Measurements from ENCODE around the gene SDHB.

Gene SDHB

GRCh38 chr1:16971341-16972188 lies 82.3 kb downstream of the SDHB start:
- Histone ChIP-seq H3K9me3 (ENCODE audit: severe bottlenecking) (no peaks in the 10 kb centered on the region), H3K27me3 (ENCODE audit: insufficient read depth, low read depth, severe bottlenecking) (no peaks in the 10 kb centered on the region), H3K27ac (no peak overlapping the region; the same call in 1 of the 2 replicates), H3K36me3 (peaks cover 34% of the 10 kb centered on the region), H3K4me3 (ENCODE audit: low read depth, low read length) (no peak overlapping the region)
- no peak for TF ChIP-seq CTCF (IDR thresholded peaks at IDR 0.05; ENCODE audit: low read depth, low read length)
- peak; percentile 58 for DNase-seq

- no peak for DNase-seq
- Histone ChIP-seq H3K9me3 (ENCODE audit: severe bottlenecking) (no peaks in the 10 kb centered on the region), H3K27me3 (ENCODE audit: insufficient read depth, low read depth, severe bottlenecking) (no peaks in the 10 kb centered on the region), H3K4me3 (ENCODE audit: low read depth, low read length) (no peak overlapping the region), H3K27ac (no peak overlapping the region), H3K36me3 (peaks cover 46% of the 10 kb centered on the region)
- TF ChIP-seq CTCF (IDR thresholded peaks at IDR 0.05; ENCODE audit: low read depth, low read length), result no peak
Measured at GRCh38 chr1:16970132-16970910, 83.5 kb downstream of the SDHB start.

DNA sequence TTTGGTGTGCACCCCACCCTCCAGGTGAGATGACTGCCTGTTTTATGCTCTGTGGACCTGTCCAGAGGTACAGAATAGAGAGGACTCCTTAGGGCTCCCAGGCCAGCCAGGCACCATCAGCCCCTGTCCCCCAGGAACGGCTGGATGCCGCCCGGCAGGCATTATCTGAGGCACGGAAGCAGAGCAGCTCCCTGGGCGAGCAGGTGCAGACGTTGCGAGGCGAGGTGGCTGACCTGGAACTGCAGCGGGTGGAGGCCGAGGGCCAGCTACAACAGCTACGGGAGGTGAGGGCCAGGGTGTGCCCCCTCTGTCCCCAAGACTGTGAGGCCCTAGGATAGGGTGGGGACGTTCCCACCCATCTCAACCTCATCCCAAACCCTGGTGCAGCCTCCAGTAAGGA lies 84.2 kb downstream of the SDHB start:
- TF ChIP-seq CTCF (IDR thresholded peaks at IDR 0.05; ENCODE audit: low read depth, low read length), result no peak
- Histone ChIP-seq H3K4me3 (ENCODE audit: low read depth, low read length) (no peak overlapping the region), H3K27ac (no peak overlapping the region), H3K27me3 (ENCODE audit: insufficient read depth, low read depth, severe bottlenecking) (no peaks in the 10 kb centered on the region), H3K36me3 (peaks cover 53% of the 10 kb centered on the region), H3K9me3 (ENCODE audit: severe bottlenecking) (no peaks in the 10 kb centered on the region)
- DNase-seq, result no peak

GRCh38 chr1:16969057-16969611 lies 84.7 kb downstream of the SDHB start:
- no peak overlapping the region for H3K27ac ChIP-seq
- TF ChIP-seq CTCF (IDR thresholded peaks at IDR 0.05; ENCODE audit: low read depth, low read length), result no peak
- no peak for DNase-seq
- H3K9me3 ChIP-seq (ENCODE audit: severe bottlenecking), result no peaks in the 10 kb centered on the region
- peaks cover 57% of the 10 kb centered on the region for H3K36me3 ChIP-seq
- no peak overlapping the region for H3K4me3 ChIP-seq (ENCODE audit: low read depth, low read length)
- H3K27me3 ChIP-seq (ENCODE audit: insufficient read depth, low read depth, severe bottlenecking), result no peaks in the 10 kb centered on the region
